Esophagus squamous epithelium (tissue), 4 donors: ENCODE measurements around the gene EYS.

Experiments
- CTCF ChIP-seq, 6 experiments: fragments of 450-650 bp in 4 of 6; fragments of 200-600 bp in 2 of 6; sonication (generic) in 2 of 6; IDR thresholded peaks; one replicate each; pipeline ENCODE4 v1.5.1; 2016 to 2019; ENCODE audit warnings: antibody characterized with exemption in 6 of 6, mild to moderate bottlenecking in 4 of 6, moderate library complexity in 4 of 6
- POLR2A ChIP-seq, 4 donors: fragments of 450-650 bp; IDR thresholded peaks; one replicate each; pipeline ENCODE4 v1.6.1; 2017; ENCODE audit warnings: antibody characterized with exemption in 4 of 4, mild to moderate bottlenecking in 4 of 4, moderate library complexity in 3 of 4

- TF ChIP-seq CTCF (IDR thresholded peaks at IDR 0.05), result no peak
- no peak for TF ChIP-seq POLR2A (IDR thresholded peaks at IDR 0.05)
Observed at GRCh38 chr6:63919556-63920110, 1787.4 kb downstream of the EYS start.
